GM15510 (cell line): ENCODE measurements around the gene ZNF20.

Experiments used
- POLR2A ChIP-seq: IDR thresholded peaks from 3 replicates; pipeline ENCODE4 v1.6.1; 2011; ENCODE audit warnings: borderline replicate concordance; ENCODE audit not compliant: insufficient read length; ENCODE audit errors: extremely low read depth

Gene ZNF20

GRCh38 chr19:12139885-12140544, at the start of gene ZNF20:
Gene ZNF20, minus strand, starts transcription at chr19:12140350. Its CDS starts 168 bp downstream, at chr19:12140182.
- TF ChIP-seq POLR2A = peak; percentile 52

GRCh38 chr19:12187625-12188024, 47.5 kb upstream of the ZNF20 start:
- no peak for TF ChIP-seq POLR2A

GRCh38 chr19:12180377-12180776, 40.2 kb upstream of the ZNF20 start:
- no peak for TF ChIP-seq POLR2A

GRCh38 chr19:12166626-12167025, 26.5 kb upstream of the ZNF20 start:
- TF ChIP-seq POLR2A = no peak

- TF ChIP-seq POLR2A = no peak
These were observed 23.7 kb upstream of the ZNF20 start for GRCh38 chr19:12163826-12164225.

- TF ChIP-seq POLR2A = peak; percentile 84
These were observed 23.0 kb upstream of the ZNF20 start, which contains the start of gene ZNF136 for GRCh38 chr19:12162882-12163806. Gene ZNF136, plus strand, starts transcription at chr19:12163096. Its CDS starts 108 bp downstream, at chr19:12163204.

GRCh38 chr19:12162513-12162881, 22.3 kb upstream of the ZNF20 start:
- TF ChIP-seq POLR2A = no peak

GRCh38 chr19:12159773-12160414, 19.7 kb upstream of the ZNF20 start:
- no peak for TF ChIP-seq POLR2A

- peak; percentile 49 for TF ChIP-seq POLR2A
These were observed 16.3 kb upstream of the ZNF20 start, which contains the start of gene ZNF625 for GRCh38 chr19:12156223-12157058. Gene ZNF625, minus strand, starts transcription at chr19:12156734. Its CDS starts 176 bp downstream, at chr19:12156558.

- TF ChIP-seq POLR2A = no peak
These were observed 15.2 kb upstream of the ZNF20 start for GRCh38 chr19:12155324-12155860.

- TF ChIP-seq POLR2A = no peak
These were observed 5.2 kb upstream of the ZNF20 start for GRCh38 chr19:12145348-12145747.

- no peak for TF ChIP-seq POLR2A
These were observed 1.2 kb upstream of the ZNF20 start for GRCh38 chr19:12141405-12141736.

- TF ChIP-seq POLR2A = no peak
These were observed 625 bp upstream of the ZNF20 start for GRCh38 chr19:12140545-12141404.

- TF ChIP-seq POLR2A = no peak
These were observed 881 bp downstream of the ZNF20 start for GRCh38 chr19:12139269-12139668.
